HT-29 (cell line): ENCODE results near the gene DIP2A. TPM values are rescaled to one million over a fixed set of nuclear protein-coding genes. Genes with fewer than 3 reads are reported as not detected.
"Not testable (repeated sequence)": the region's sequence is repeated elsewhere in the genome, so short reads cannot be mapped to it uniquely, and the experiment has no call there.

Source experiments
- DNase-seq: peaks from one replicate; pipeline ENCODE4 v3.0.0-alpha.2; 2015; ENCODE audit warnings: low spot score
- total RNA-seq: library from RNA; depleted of rRNA; stranded (reverse); fragments of >200 nt; shearing (Covaris generic); gene quantifications from 2 replicates; pipeline ENCODE4 v1.2.3, GENCODE V29; 2014

DIP2A gene
- total RNA-seq, 1 experiment from 2014 or later, result 17.8 TPM

DNA sequence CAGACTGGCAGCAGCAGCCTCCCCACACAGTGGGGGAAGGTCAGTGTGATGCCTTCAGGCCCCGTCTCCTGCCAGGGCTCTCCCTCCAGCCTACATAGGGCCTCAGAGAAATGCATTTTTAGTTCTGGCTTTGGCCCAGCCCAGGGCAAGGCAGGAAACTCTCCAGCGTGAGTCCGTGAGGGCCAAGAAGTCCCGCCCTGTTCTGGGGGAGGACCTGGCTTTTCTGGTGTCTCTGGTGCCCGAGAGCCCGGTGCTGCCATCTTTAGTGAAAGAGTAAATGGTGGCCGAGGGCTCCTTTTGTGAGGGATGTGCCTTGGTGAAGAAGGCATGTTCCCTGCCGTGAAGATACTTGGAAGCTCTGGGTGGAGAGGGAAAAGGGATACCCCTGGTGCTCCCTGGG, 14.8 kb upstream of the DIP2A start:
- no peak for DNase-seq

DNA sequence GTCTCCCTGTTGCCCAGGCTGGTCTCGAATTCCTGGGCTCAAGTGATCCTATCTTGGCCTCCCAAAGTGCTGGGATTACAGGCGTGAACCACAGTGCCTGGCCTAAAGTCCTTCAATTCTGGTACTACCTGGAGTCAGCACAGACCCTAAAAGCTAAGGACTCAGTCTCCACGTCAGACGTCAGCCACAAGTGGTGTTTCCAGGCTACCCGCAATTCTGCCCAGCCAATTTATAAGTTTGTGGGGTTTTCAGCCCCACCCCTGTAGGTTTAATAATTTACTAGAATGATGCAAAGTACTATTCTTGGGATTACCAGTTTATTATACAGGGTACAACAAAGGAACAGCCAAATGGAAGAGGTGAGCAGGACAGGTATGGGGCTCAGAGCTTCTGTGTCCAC, 10.6 kb upstream of the DIP2A start:
- no peak for DNase-seq

DNA sequence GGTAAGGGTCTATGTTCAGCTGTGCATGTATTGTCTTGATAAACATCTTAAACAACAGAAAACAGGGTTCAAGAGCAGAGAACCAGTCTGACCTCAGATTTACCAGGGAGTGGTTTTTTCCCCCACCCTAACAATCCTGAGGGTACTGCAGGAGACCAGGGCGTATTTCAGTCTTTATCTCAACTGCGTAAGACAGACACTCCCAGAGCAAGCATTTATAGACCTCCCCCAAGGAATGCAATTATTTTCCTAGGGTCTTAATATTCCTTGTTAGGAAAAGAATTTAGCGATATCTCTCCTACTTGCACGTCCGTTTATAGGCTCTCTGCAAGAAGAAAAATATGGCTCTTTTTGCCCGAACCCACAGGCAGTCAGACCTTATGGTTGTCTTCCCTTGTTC, 9.8 kb upstream of the DIP2A start:
- DNase-seq, result not testable (repeated sequence)

DNA sequence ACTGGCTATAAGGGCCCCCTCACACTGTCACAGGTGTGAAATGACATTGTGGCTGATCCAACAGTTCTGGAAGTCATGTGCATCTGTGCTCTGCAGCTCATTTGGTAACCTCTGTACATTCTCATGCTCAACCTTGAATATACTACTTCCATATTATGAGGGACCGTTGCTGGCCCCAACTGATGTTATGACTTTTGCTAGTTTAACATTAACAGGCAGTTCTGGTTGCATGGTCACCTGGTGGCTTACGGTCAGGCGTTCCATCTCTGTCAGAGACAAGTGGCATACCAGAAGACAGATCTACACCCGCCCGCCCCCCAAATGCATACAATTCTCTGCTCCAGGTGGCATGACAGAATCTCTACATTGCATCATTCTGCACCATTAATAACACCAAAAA, 6.0 kb upstream of the DIP2A start:
- no peak for DNase-seq

DNA sequence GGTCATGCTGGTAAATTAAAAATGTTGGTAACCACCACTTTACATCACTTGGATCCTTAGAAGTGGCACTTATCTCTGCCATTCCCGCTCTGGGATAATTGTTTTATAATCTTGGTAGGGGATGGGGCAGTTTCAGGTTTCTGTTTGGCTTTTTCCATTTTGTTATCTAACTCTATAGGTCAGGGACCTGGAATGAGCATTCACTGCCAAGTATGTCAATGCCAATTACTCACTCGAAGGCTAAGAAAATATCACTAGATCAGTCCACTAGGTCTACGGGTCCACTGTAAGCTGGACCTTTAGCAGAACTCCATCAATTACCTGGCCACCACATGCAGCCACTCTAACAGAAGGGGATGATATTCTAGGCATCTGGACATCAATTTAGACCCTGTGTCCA, 4.5 kb upstream of the DIP2A start:
- no peak for DNase-seq

DNA sequence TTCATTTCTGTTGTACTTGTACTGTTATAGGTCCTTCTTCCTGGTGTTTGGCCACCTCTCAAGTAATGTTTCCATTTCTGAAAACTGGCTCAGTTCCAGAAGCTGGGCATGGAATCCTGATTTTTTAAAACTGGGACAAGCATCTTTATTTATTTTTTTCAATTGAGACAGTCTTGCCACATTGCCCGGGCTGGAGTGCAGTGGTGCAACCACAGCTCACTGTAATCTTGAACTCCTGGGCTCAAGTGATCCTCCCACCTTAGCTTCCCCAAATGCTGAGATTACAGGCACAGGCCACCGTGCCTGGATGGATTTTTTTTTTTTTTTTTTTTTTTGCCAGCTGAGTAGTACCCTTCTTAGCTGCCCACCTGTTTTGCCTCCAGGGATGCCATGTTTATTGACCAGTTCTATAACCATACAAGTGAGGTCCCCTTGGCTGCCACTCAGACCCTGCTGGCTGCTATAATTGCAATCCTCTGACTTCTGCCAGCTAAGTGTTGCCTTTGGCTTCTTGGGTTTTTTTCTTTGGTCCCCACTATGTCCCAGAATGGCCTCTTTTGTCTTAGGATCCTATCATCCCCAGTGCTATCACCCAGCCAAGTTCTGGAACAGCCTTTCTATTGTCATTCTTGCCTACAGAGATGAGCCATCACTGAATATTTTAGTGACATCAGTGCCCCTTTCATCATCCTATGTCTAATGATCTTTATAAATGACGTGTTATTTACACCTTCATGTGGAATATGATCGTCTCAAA, 3.9 kb upstream of the DIP2A start:
- no peak for DNase-seq

DNA sequence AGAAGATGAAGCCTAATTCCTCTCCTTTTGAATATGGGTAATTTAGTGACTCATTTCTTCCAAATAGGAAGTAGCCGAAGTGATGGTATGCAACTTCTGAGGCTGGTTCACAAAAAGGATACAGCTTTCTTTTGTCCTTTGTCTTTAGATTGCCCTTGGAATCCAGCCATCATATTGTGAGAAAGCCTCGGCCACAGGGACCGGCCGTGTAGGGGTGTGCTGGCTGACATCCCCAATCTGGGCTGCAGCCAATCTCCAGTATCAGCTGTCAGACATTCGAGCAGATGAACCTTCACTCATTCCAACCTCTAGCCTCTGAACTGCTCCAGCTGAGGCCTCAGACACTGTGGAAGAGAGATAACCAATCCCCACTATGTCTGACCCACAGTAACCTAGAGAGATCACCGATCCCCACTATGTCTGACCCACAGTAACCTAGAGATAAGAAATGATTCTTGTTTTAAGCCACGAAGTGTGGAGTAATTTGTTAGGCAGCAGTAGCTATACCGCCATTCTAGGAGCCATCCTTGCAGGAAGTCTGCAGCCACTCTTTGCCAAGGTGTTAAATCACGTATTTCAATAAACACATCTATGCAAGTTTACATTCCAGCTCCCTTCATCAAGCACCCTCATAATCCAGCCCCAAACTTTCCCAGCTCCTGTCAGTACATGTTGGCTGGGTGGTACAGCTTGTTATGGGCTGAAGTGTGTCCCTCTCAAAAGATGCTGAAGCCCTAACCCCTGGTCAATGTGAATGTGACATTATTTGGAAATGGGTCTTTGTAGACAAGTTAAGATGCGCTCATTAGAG, 2.9 kb upstream of the DIP2A start:
- no peak for DNase-seq

DNA sequence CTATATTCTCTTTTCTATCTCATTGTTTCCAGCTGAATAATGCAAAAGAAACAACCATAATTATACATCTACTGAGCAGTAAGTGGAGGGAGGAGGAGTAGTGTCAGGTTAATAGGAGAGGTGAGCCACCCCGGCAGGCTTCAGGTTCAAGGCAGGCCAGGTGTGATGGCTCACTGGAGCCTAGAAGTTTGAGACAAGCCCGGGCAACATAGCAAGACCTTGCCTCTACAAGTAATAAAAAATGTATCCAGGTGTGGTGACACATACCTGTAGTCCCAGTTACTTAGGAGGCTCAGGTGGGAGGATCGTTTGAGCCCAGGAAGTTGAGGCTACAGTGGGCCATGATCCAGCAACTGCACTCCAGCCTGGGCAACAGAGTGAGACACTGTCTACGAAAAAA, 1.9 kb upstream of the DIP2A start:
- DNase-seq, result no peak

DNA sequence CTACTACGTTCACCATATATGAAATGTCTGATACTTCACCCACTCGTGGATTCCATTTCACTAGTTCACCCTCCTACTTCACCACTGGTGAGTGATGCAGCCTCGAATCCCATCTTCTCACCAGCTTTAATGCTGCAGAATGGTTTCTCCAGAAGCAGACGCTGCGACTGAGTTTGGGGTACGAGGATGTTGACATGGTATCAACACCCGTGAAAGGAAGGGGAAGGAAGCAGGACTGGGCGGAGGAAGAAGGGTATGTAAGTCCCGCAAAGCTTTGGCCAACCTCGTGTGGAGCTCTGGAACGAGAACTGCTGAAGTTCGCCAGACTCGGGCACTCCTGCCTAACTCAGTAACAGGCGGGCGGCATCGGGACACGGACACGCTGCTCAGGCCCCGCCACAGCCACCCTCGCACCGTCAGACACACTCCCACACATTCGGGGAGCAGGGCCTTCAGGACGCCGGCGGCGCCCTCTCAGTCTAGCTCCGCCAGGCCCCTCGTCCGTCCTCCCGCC, 833 bp upstream of the DIP2A start:
- peak; percentile 41 for DNase-seq

DNA sequence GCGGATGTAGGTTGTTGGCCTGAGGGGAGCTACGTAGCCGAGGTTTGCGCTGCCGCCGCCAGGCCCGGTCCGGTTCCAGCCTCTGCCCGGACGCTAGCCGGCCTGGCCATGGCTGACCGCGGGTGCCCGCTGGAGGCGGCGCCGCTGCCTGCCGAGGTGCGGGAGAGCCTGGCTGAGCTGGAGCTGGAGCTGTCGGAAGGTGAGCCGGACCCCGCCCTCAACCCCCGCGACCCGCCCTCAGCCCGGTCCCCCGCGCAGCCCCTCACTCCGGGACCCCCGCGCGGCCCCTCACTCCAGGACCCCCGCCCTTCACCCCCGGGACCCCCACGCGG, 299 bp downstream of the DIP2A start:
- no peak for DNase-seq

DNA sequence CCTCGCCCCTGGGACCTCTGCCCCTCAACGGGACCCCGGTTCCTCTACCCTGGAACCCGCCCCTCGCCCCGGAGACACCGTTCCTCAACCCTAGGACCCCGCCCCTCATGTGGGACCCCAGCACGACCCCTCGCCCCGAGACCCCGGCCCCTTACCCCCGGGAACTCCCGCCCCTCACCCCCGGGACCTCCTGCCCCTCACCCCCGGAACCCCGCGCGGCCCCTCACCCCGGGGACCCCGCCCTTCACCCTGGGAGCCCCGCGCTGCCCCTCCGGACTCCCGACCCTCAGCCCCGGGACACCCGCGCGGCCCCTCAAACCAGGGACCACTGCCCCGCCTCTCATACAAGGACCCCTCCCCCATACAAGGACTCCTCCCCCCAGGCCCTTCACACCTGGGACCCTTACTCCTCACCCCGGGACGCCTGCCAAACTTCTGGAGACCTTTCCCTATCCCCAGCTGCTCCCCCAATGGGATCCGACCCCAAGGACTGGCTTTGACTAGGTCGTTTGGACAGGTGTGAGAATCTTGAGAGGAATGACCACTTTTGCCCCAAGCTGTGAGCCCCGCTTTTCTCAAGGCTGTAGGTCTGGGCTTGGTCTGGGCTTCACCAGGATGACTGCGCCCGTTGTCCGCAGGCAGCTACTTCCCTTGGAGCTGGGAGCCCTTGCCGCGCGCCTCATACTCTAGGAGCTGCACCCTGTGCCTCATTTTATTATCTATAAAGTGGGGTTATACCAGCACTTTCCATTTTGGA, 843 bp downstream of the DIP2A start:
- peak; percentile 14 for DNase-seq

DNA sequence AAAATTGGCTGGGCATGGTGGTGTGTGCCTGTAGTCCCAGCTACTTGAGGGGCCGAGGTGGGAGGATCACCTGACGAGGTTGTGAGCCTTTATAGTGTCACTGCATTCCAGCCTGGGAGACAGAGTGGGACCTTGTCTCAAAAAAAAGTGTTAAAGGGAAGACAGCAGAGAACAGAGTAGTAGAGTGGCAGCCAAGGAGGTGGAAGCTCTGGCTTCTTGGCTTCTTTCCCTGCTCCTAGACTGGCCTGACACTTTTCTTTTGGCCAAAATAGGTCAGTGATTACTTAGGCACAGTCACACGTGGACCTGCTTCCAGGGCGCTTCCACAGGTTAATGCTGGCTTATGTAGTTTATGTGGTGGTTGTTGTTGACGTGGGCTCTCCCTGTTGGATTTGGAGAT, 3.2 kb downstream of the DIP2A start:
- DNase-seq, result no peak

DNA sequence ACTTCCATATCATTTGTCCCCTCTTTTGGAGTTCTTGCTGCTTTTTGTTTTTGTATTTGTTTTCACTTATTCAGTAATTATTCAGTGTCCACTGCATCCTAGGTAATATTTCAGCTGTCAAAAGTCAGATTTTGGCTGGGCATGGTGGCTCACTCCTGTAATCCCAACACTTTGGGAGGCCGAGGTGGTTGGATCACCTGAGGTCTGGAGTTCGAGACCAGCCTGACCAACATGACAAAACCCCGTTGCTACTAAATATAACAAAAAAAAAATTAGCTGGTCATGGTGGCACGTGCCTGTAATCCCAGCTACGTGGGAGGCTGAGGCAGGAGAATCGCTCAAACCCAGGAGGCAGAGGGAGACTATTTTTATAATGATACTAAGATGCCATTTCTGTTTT, 6.5 kb downstream of the DIP2A start:
- DNase-seq, result not testable (repeated sequence)

DNA sequence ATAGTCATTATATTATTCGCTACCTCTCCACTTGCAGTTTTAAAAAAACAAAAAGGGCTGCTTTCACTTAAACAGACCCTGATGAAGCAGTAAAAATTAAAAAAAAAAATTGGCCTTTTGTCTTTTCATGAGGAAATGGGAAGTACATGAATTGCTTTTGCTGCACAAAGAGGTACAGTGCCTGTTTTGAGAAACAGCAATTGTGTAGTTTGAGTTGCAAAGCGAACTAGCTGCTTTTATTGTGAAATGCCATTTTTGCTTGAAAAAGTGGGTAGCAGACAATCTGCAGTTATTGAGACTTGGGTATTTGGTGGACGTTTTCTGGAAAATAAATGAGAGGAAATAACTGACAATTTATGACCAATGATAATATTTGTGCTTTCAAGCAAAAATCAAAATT, 7.0 kb downstream of the DIP2A start:
- DNase-seq, result no peak

DNA sequence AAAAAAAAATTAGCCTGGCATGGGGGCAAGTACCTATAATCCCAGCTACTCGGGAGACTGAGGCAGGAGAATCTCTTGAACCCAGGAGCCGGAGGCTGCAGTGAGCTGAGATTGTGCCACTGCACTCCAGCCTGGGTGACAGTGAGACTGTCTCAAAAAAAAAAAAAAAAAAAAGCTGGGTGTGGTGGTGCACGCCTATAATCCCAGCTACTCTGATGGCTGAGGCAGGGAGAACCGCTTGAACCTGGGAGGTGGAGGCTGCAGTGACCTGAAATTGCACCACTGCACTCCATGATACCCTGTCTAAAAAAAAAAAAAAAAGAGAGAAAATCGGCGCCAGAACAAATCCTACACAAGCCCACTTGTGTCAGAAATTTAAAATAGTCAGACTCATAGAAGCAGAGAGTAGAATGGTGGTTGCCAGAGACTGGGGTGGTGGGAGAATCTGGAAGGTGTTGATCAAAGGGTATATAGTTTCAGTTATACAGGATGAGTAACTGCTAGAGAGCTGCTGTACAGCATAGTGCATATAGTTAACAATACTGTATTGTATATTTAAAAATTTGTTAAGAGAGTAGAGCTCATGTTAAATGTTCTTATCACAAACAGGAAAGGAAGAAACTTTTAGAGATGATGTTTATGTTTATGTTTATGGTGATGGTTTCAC, 9.6 kb downstream of the DIP2A start:
- no peak for DNase-seq

DNA sequence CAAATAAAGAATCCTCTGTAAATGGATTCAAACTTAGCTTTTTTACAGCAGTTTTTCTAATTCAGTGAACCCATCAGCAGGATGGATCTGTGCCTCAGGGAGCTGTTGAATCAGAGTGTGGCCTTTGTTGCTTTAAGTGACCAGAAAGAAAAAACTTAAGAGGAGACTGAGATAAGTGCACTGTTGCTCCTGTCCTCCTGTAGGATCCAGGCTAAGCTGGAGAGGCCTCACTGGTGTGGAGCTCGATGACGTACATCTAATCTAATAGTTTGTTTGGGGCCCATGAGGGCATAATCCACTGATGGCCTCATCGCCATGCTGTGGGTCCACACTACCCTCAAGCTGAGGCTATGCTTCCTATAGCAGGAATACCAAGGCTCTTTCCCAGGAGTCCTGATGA, 10.6 kb downstream of the DIP2A start:
- DNase-seq, result no peak

DNA sequence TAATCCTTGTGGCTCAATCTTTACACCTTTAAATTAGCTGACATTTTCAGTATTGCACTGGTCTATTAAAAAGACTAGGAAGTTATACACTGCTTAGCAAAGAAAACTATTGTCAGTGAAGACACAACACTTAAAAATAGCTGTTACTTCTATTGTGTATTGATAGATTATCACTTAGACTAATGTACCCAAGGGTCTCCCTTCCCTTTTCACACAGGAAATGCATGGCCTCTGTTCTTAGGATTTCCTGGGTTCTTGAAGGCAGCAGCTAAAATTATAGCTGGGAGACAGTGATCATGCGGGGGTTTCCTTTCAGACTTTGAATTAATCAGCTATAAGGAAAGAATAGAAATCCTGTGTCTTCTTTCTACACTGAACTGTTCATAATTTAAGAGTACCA, 12.8 kb downstream of the DIP2A start:
- DNase-seq, result no peak

DNA sequence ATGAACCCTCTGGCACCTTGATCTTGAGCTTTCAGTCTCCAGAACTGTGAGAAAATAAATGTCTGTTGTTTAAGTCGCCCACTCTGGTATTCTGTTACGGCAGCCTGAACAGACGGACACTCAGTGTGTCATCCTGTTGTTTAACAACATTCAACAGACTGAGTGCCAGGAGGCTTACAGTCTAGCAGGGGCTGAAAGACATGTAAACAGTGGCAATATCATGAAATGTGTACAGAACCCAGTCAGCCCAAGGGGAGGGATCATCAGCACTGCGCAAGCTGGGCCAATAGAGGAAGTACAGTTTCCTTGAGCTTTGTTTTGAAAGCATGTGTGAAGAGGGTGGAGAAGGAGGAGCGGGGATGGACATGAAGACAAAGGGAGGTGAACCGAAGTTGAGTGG, 13.6 kb downstream of the DIP2A start:
- no peak for DNase-seq

DNA sequence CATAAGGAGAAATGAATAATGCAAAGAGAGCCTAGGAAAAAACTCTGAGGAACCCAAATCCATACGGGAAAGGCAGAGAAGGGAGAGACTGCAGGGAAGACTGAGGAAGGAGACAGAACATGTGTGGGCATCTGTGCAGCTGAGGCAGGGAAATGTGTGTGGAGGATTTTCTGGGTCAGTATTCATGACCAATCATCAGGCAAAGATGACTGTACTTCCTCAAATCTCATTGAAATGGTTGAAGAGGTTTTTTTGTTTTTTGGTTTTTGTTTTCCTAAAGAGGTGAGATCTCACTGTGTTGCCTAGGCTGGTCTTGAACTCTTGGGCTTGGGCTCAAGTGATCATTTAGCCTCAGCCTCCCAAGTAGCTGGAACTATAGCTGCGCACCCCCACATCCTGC, 15.7 kb downstream of the DIP2A start:
- DNase-seq, result no peak

DNA sequence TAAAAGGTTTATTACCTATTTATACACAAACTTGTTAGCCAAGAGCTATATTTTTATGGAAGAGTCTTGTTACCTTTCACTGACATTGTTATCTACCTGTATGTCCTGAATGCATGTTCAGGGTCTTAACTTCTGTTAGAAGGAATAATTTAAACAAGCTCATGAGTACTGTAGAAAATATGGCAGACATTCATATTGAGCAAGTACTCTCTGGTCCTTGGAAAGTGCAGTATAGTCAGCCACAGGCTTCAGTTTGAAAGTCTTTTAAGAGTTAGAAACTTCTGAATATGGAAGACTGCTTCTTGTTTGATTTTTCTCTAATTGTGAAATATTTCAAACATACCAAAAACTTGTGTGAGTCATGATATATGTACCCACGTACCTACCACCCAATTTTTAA, 16.6 kb downstream of the DIP2A start:
- DNase-seq, result no peak

DNA sequence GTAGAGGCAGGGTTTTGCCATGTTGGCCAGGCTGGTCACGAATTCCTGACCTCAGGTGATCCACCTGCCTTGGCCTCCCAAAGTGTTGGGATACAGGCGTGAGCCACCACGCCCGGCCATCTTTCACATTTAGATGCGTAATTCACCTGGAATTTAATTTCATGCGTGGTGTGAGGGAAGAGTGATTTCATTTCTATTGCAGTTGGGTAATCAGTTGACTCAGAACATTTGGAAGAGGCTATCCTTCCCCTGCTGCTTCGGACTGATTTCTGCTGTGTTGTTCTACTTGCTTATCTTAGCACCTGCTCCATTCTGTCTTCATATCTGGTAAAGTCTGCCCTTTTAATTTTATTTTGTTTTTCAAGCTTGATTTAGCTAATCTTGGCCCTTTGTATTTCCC, 19.1 kb downstream of the DIP2A start:
- DNase-seq, result no peak

DNA sequence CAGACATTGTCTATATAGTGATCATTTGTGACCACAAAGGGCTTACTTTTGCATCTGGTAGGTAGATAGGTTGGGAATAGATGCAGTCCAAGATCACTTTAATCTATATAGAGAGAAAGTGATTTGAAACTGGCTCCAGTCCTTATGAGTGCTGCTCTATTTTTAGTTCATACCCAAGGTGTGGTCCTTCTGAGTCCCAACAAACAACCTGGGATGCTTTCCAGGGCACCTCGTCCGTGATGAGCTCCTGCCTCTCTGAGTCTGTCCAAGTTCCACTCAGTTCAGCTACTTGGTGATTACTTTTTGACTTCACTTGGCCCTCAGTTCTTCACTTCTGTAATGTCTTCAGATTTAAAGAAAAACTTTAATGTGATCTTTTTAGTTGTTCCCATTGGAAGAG, 20.2 kb downstream of the DIP2A start:
- no peak for DNase-seq
